ENCODE data around the gene ERF.

The ERF gene

DNA sequence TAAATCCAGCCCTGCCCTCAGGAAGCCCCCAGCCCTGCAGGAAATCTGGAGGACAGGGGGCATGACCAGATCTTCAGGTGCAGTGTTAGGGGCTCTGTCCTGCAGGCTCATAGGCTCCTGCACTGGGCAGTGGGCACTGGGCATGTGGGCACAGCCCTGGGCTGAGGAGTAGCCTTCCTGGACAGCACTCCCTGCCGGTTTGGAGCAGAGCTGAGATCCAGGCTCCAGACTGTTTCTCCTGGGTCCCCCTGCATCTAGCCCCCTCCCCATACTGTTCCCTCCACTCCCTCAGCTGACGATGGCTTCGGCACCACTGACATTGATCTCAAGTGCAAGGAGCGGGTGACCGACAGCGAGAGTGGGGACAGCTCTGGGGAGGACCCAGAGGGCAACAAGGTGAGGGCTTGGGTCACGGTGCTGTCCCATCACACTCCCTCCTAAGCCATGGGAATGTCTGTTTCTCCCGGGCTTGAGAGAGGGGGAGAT lies 34.7 kb upstream of the ERF start:
- Mint-ChIP-seq H3K4me1 (peaks cover 29% of the 10 kb centered on the region), H3K27me3 (ENCODE audit: low read depth) (peaks cover 4% of the 10 kb centered on the region), H3K27ac (no peak overlapping the region), H3K4me3 (no peak overlapping the region), H3K36me3 (ENCODE audit: low read depth) (peaks cover 22% of the 10 kb centered on the region), H3K9me3 (no peaks in the 10 kb centered on the region)
- TF ChIP-seq, protein P1, sequence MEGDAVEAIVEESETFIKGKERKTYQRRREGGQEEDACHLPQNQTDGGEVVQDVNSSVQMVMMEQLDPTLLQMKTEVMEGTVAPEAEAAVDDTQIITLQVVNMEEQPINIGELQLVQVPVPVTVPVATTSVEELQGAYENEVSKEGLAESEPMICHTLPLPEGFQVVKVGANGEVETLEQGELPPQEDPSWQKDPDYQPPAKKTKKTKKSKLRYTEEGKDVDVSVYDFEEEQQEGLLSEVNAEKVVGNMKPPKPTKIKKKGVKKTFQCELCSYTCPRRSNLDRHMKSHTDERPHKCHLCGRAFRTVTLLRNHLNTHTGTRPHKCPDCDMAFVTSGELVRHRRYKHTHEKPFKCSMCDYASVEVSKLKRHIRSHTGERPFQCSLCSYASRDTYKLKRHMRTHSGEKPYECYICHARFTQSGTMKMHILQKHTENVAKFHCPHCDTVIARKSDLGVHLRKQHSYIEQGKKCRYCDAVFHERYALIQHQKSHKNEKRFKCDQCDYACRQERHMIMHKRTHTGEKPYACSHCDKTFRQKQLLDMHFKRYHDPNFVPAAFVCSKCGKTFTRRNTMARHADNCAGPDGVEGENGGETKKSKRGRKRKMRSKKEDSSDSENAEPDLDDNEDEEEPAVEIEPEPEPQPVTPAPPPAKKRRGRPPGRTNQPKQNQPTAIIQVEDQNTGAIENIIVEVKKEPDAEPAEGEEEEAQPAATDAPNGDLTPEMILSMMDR (IDR thresholded peaks at IDR 0.05; ENCODE audit: unreplicated experiment in 3 of 3): no peak

DNA sequence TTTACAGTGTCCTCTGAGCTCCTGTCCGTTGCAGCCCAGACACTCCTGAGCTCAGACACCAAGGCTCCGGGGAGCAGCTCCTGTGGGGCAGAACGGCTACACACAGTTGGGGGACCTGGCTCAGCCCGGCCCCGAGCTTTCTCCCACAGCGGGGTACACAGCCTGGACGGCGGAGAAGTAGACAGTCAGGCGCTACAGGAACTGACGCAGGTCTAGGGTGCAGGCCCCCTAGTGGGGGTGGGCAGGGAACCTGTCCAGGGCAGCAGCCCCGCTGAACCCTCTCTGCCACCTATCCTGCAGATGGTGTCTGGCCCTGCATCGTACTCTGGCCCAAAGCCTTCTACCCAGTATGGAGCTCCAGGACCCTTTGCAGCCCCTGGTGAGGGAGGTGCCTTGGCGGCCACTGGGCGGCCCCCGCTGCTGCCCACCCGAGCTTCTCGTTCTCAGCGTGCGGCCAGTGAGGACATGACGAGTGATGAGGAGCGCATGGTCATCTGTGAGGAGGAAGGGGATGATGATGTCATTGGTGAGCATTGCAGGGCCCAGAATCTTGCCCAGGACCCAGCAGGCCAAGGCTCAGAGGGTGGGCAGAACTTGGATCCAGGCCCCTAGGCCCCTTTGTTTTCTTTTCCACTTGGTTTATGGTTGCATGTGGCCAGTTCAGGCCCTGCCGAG lies 34.1 kb upstream of the ERF start:
- Mint-ChIP-seq H3K36me3 (ENCODE audit: low read depth) (peaks cover 18% of the 10 kb centered on the region), H3K27ac (no peak overlapping the region), H3K27me3 (ENCODE audit: low read depth) (peaks cover 4% of the 10 kb centered on the region), H3K9me3 (no peaks in the 10 kb centered on the region), H3K4me3 (no peak overlapping the region), H3K4me1 (peaks cover 30% of the 10 kb centered on the region)
- TF ChIP-seq, protein P1 (IDR thresholded peaks at IDR 0.05; ENCODE audit: unreplicated experiment in 3 of 3): no peak

DNA sequence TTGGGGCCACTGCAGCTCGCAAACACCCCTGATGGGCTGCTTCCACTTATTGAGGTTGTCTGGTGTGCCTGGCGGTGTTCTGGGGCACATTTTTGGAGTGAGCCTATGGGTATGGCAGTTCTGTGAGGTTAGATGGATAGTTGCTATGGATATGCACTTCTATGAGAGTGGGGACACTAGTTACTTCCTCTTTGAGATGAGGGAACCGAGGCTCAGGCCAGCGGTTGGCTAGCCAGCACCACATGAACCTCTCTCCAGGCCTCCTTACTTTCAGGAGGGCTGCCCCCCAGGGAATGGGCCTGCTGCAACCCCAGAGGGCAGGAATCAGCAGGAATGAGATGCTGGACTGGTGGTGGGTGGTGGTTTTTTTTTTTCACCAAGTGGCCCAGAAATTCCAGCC lies 33.5 kb upstream of the ERF start:
- Mint-ChIP-seq H3K9me3 (no peaks in the 10 kb centered on the region), H3K4me1 (peaks cover 29% of the 10 kb centered on the region), H3K27ac (peak overlapping the region in 1 of 3 experiments; percentile 66), H3K36me3 (ENCODE audit: low read depth) (peaks cover 13% of the 10 kb centered on the region), H3K27me3 (ENCODE audit: low read depth) (peaks cover 4% of the 10 kb centered on the region), H3K4me3 (no peak overlapping the region)
- TF ChIP-seq, protein P1 (IDR thresholded peaks at IDR 0.05; ENCODE audit: unreplicated experiment in 3 of 3): no peak

DNA sequence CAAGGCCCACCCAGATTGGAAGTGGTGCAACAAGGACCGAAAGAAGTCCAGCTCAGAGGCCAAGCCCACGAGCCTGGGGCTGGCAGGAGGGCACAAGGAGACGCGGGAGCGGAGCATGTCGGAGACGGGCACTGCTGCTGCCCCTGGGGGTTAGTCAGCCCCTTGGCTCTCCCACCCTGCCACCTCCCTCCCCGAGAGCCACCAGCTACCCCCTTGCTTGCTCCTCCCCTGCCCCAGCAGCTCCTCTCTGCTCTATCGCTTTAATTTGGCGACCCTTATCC lies 32.8 kb upstream of the ERF start:
- H3K4me1 Mint-ChIP-seq: peaks cover 25% of the 10 kb centered on the region
- no peaks in the 10 kb centered on the region for H3K9me3 Mint-ChIP-seq
- H3K27me3 Mint-ChIP-seq (ENCODE audit: low read depth): peaks cover 4% of the 10 kb centered on the region
- TF ChIP-seq, protein P1 (IDR thresholded peaks at IDR 0.05; ENCODE audit: unreplicated experiment in 3 of 3): no peak
- H3K36me3 Mint-ChIP-seq (ENCODE audit: low read depth): peaks cover 9% of the 10 kb centered on the region
- peak overlapping the region in 1 of 3 experiments; percentile 44 for H3K27ac Mint-ChIP-seq
- H3K4me3 Mint-ChIP-seq: no peak overlapping the region

DNA sequence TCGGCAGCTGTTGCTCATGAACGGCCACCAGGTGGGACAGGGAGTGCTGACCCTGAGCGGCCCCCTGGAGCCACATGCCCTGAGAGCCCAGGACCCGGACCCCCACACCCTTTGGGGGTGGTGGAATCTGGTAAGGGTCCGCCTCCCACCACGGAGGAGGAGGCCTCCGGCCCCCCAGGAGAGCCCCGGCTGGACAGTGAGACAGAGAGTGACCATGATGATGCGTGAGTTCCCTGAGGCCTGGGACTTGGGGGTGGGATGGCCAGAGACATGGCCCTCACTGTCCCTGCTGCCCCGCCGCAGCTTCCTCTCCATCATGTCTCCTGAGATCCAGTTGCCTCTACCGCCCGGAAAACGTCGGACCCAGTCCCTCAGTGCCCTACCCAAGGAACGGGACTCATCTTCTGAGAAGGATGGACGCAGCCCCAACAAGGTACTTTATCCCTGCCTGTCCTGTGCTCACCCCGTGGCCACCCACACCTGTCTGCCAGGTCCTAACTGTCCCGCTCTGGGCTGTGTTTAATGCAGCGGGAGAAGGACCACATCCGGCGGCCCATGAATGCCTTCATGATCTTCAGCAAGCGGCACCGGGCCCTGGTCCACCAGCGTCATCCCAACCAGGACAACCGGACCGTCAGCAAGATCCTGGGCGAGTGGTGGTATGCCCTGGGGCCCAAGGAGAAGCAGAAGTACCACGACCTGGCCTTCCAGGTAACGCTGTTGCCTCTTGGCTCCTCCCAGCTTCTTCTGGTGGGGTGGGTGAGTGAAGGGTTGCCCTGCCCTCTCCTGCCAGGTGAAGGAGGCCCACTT lies 32.3 kb upstream of the ERF start:
- Mint-ChIP-seq H3K36me3 (ENCODE audit: low read depth) (peaks cover 9% of the 10 kb centered on the region), H3K4me3 (peak overlapping the region; percentile 61 to 99 (median 69)), H3K27ac (peak overlapping the region in 1 of 3 experiments; percentile 98), H3K4me1 (peaks cover 25% of the 10 kb centered on the region), H3K9me3 (no peaks in the 10 kb centered on the region), H3K27me3 (ENCODE audit: low read depth) (peaks cover 4% of the 10 kb centered on the region)
- TF ChIP-seq, protein P1 (IDR thresholded peaks at IDR 0.05; ENCODE audit: unreplicated experiment in 3 of 3): no peak
